Thyroid gland (tissue), 4 donors: ENCODE measurements around the gene HSPH1. TPM values are rescaled to one million over a fixed set of nuclear protein-coding genes. Genes with fewer than 3 reads are reported as not detected.
"Not testable (repeated sequence)": the region's sequence is repeated elsewhere in the genome, so short reads cannot be mapped to it uniquely, and the experiment has no call there.

ENCODE experiments used
- DNase-seq, 2 donors: peaks; one replicate each; pipeline ENCODE4 v3.0.0-alpha.2; 2019
- H3K27ac ChIP-seq, 3 donors: fragments of 200-600 bp; sonication (generic); 1 replicate in 2 of 3; 2 replicates in 1 of 3; pipeline ENCODE4 v1.5.1; 2016 to 2019; ENCODE audit warnings: mild to moderate bottlenecking in 1 of 3, moderate library complexity in 1 of 3
- H3K27me3 ChIP-seq: fragments of 200-600 bp; sonication (generic); one replicate; pipeline ENCODE4 v1.5.1; 2019
- H3K36me3 ChIP-seq, 2 donors: fragments of 200-600 bp; sonication (generic); one replicate each; pipeline ENCODE4 v1.5.1; 2016 to 2019
- H3K4me1 ChIP-seq, 2 donors: fragments of 200-600 bp; sonication (generic); one replicate each; pipeline ENCODE4 v1.5.1; 2017 to 2019
- H3K4me3 ChIP-seq, 3 donors: fragments of 200-600 bp; sonication (generic); replicated peaks in 1 of 3; 1 replicate in 2 of 3; 2 replicates in 1 of 3; pipeline ENCODE4 v1.5.1; 2016; ENCODE audit warnings: mild to moderate bottlenecking in 1 of 3
- H3K9me3 ChIP-seq: fragments of 200-600 bp; sonication (generic); one replicate; pipeline ENCODE4 v1.5.1; 2017
- CTCF ChIP-seq, 6 experiments: fragments of 200-600 bp in 3 of 6; fragments of 450-650 bp in 3 of 6; sonication (generic) in 3 of 6; IDR thresholded peaks; one replicate each; pipeline ENCODE4 v1.5.1; 2016 to 2019; ENCODE audit warnings: antibody characterized with exemption in 6 of 6, mild to moderate bottlenecking in 2 of 6, inconsistent platforms in 1 of 6, moderate library complexity in 1 of 6
- POLR2A ChIP-seq, 2 donors: fragments of 450-650 bp; IDR thresholded peaks; one replicate each; pipeline ENCODE4 v1.6.1; 2017; ENCODE audit warnings: antibody characterized with exemption in 2 of 2, mild to moderate bottlenecking in 2 of 2, moderate library complexity in 1 of 2
- WGBS, 2 donors: methylation state at CpG; one replicate each; pipeline ENCODE4 v1.1.5; 2017; 5-methylcytosine and 5-hydroxymethylcytosine counted together
- intact Hi-C: fragments of 100-400 bp; cut with DNase I; formaldehyde crosslinking; loops from one replicate; pipeline ENCODE4 v1.15.1; 2023
- total RNA-seq, 4 donors: library from RNA; depleted of rRNA; stranded (reverse); fragments of >200 nt; gene quantifications; one replicate each; pipeline ENCODE4 v1.2.3, GENCODE V29; 2016

Gene HSPH1
- total RNA-seq, 4 donors from 2014 or later: 38.3 to 56.3 (median 48.7) TPM

DNA sequence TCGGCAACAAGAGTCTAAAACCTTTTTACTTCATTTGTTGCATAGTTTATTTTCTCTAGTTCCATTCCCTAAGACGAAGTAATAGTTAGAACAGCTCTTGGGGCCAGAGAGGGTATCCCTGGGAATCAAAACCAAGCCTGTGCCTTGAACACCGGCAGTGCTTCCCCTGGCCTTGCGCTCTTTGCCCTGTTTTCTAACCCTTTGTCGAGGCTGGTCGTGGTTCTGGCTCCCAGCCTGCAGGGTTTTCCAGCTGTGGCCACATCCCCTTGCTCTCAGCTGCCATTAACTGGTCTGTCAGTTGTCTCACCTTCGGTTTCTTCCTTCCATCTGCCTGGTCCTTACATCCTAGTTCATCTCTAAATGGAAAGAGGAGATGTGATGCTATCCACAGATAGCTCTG is 61.0 kb downstream of the HSPH1 start:
- Histone ChIP-seq H3K4me1 (no peaks in the 10 kb centered on the region), H3K27ac (no peak overlapping the region), H3K4me3 (no peak overlapping the region), H3K27me3 (no peaks in the 10 kb centered on the region), H3K9me3 (no peaks in the 10 kb centered on the region), H3K36me3 (no peaks in the 10 kb centered on the region)
- 77 to 80% methylated on average over 7 of the region's 7 CpGs for WGBS, 2 donors
- TF ChIP-seq POLR2A (IDR thresholded peaks at IDR 0.05): no peak
- no peak for TF ChIP-seq CTCF (IDR thresholded peaks at IDR 0.05)
- intact Hi-C loops: no loop called here
- DNase-seq: no peak

- H3K4me1 ChIP-seq, H3K36me3 ChIP-seq, H3K27me3 ChIP-seq, H3K4me3 ChIP-seq, DNase-seq, H3K9me3 ChIP-seq, H3K27ac ChIP-seq, intact Hi-C loops: not testable (repeated sequence)
- WGBS, 2 donors: 58 to 62% methylated on average over 3 of the region's 3 CpGs
These were observed 63.7 kb downstream of the HSPH1 start for GRCh38 chr13:31097911-31098434.

GRCh38 chr13:31096654-31097302 is 64.9 kb downstream of the HSPH1 start:
- no peaks in the 10 kb centered on the region for H3K9me3 ChIP-seq
- H3K4me3 ChIP-seq: no peak overlapping the region
- 72 to 75% methylated on average over 10 of the region's 10 CpGs for WGBS, 2 donors
- H3K27ac ChIP-seq: no peak overlapping the region
- no peak for DNase-seq
- no peak for TF ChIP-seq CTCF (IDR thresholded peaks at IDR 0.05)
- TF ChIP-seq POLR2A (IDR thresholded peaks at IDR 0.05): no peak
- intact Hi-C loops: no loop called here
- no peaks in the 10 kb centered on the region for H3K4me1 ChIP-seq
- no peaks in the 10 kb centered on the region for H3K27me3 ChIP-seq
- H3K36me3 ChIP-seq: no peaks in the 10 kb centered on the region

DNA sequence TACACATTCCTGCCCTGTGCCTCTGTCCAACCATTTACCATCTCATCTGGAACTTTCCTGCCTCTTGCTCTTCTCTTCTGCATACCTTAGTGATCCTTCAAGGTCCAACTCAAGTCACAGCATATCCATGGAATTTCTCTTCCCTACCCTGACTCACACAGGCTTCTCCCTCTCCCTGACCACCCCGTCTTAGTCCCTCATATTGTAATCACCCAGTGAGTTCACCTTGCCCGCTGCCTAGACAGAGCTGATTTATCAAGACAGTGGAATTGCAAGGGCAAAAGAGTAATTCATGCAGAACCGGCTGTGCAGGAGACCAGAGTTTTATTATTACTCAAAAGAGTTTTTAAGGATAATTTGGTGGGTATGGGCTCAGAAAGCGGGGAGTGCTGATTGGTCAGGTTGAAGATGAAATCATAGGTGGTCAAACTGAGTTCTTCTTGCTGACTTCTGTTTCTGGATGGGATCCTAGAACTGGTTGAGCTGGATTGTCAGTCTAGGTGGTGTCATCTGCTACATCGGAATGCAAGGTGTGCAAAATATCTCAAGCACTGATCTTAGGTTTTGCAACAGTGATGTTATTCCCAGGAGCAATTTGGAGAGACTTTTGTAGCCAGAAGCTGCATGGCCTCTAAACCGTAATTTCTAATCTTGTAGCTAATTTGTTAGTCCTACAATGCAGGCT is 67.2 kb downstream of the HSPH1 start:
- no peaks in the 10 kb centered on the region for H3K4me1 ChIP-seq
- TF ChIP-seq CTCF (IDR thresholded peaks at IDR 0.05): no peak
- no peak for TF ChIP-seq POLR2A (IDR thresholded peaks at IDR 0.05)
- H3K27me3 ChIP-seq: no peaks in the 10 kb centered on the region
- H3K36me3 ChIP-seq: no peaks in the 10 kb centered on the region
- no peak for DNase-seq
- intact Hi-C loops: no loop called here
- H3K27ac ChIP-seq: no peak overlapping the region
- 86 to 89% methylated on average over 6 of the region's 6 CpGs for WGBS, 2 donors
- no peaks in the 10 kb centered on the region for H3K9me3 ChIP-seq
- H3K4me3 ChIP-seq: no peak overlapping the region

- intact Hi-C loops: no loop called here
- 88 to 89% methylated on average over 9 of the region's 9 CpGs for WGBS, 2 donors
- no peak overlapping the region for H3K27ac ChIP-seq
- no peaks in the 10 kb centered on the region for H3K36me3 ChIP-seq
- DNase-seq: no peak
- no peaks in the 10 kb centered on the region for H3K9me3 ChIP-seq
- no peak overlapping the region for H3K4me3 ChIP-seq
- TF ChIP-seq POLR2A (IDR thresholded peaks at IDR 0.05): no peak
- no peak for TF ChIP-seq CTCF (IDR thresholded peaks at IDR 0.05)
- no peaks in the 10 kb centered on the region for H3K4me1 ChIP-seq
- no peaks in the 10 kb centered on the region for H3K27me3 ChIP-seq
These were observed 68.4 kb downstream of the HSPH1 start for GRCh38 chr13:31093145-31093885.
